Endothelial cell of umbilical vein (primary cell): ENCODE results near the gene TWF2. TPM values are rescaled to one million over a fixed set of nuclear protein-coding genes. Genes with fewer than 3 reads are reported as not detected.
A peak's percentile ranks its signal among the peaks of the same experiment; 100 is the strongest.

Source experiments
- BruUV-seq: library from RNA; stranded (reverse); fragments of 400-500 nt; replicated peaks from 2 replicates; lab custom pipeline; 2021; lab: Mats Ljungman, UMichigan
- CTCF ChIA-PET: fragments of 300-600, 350-600 bp; sonication (Branson Sonifier 250); formaldehyde crosslinking; loops from one replicate; lab custom pipeline; 2021; ENCODE audit warnings: antibody characterized with exemption, inconsistent platforms; lab: Charles Lee
- POLR2A ChIA-PET: fragments of 300-600, 350-600 bp; sonication (Branson Sonifier 250); formaldehyde crosslinking; loops from one replicate; lab custom pipeline; 2021; ENCODE audit warnings: antibody characterized with exemption, inconsistent platforms; lab: Charles Lee
- DNase-seq: peaks from one replicate; pipeline ENCODE4 v3.0.0-alpha.2; 2011; ENCODE audit warnings: low read depth, low spot score
- FAIRE-seq: peaks from 2 replicates; lab custom pipeline; 2011; peaks lifted over from hg19 to GRCh38; lab: Jason Lieb, UNC
- H2AFZ ChIP-seq: 2 replicates; pipeline ENCODE4 v1.6.0; 2012; ENCODE audit warnings: low read depth, low read length, control low read depth, inconsistent platforms
- H3K27ac ChIP-seq: 2 replicates; pipeline ENCODE4 v1.5.1; 2011; ENCODE audit warnings: low read depth, mild to moderate bottlenecking, control low read depth, low read length, moderate library complexity; ENCODE audit not compliant: insufficient read depth
- H3K27me3 ChIP-seq, 2 experiments: 2 replicates each; pipeline versions ENCODE4 v1.6.0 to v1.6.1; 2011; ENCODE audit warnings: low read length in 2 of 2, mixed read lengths in 1 of 2; ENCODE audit not compliant: control insufficient read depth in 2 of 2, insufficient read depth in 2 of 2
- H3K36me3 ChIP-seq, 2 experiments: 2 replicates in 1 of 2; 3 replicates in 1 of 2; pipeline ENCODE4 v1.5.1; 2011; ENCODE audit warnings: low read length in 2 of 2, mild to moderate bottlenecking in 1 of 2, moderate library complexity in 1 of 2; ENCODE audit not compliant: control insufficient read depth in 2 of 2, insufficient read depth in 2 of 2; ENCODE audit errors: extremely low read depth in 1 of 2
- H3K4me1 ChIP-seq: 3 replicates; pipeline ENCODE4 v1.5.1; 2011; ENCODE audit warnings: mild to moderate bottlenecking, low read length; ENCODE audit not compliant: control insufficient read depth, insufficient read depth; ENCODE audit errors: extremely low read depth
- H3K4me2 ChIP-seq: 2 replicates; pipeline ENCODE4 v1.6.1; 2011; ENCODE audit warnings: low read length, control low read depth, mixed read lengths; ENCODE audit not compliant: insufficient read depth
- H3K4me3 ChIP-seq, 3 experiments: fragments of 200-600 bp in 1 of 3; sonication (generic), shearing (Covaris generic) in 1 of 3; replicated peaks in 1 of 3; 2 replicates each; pipeline ENCODE4 v1.5.1; 2011 to 2016; ENCODE audit warnings: control low read depth in 3 of 3, low read length in 3 of 3, mild to moderate bottlenecking in 2 of 3, inconsistent platforms in 1 of 3, low read depth in 1 of 3, moderate library complexity in 1 of 3; ENCODE audit not compliant: insufficient read depth in 1 of 3
- H3K79me2 ChIP-seq: 2 replicates; pipeline ENCODE4 v1.6.0; 2012; ENCODE audit warnings: low read length, inconsistent platforms; ENCODE audit not compliant: control insufficient read depth, insufficient read depth
- H3K9ac ChIP-seq: replicated peaks from 2 replicates; pipeline ENCODE3; 2011; ENCODE audit warnings: low read length, control low read depth; ENCODE audit not compliant: insufficient read depth; ENCODE audit errors: extremely low read depth
- H3K9me1 ChIP-seq: replicated peaks from 3 replicates; pipeline ENCODE4 v1.6.0; 2011; ENCODE audit warnings: mild to moderate bottlenecking, low read length; ENCODE audit not compliant: control insufficient read depth, insufficient read depth; ENCODE audit errors: extremely low read depth
- H3K9me3 ChIP-seq: replicated peaks from 2 replicates; pipeline ENCODE4 v1.5.1; 2012; ENCODE audit warnings: low read length, inconsistent platforms; ENCODE audit not compliant: control insufficient read depth, insufficient read depth
- H4K20me1 ChIP-seq: replicated peaks from 2 replicates; pipeline ENCODE3; 2011; ENCODE audit warnings: mild to moderate bottlenecking, low read length; ENCODE audit not compliant: control insufficient read depth, insufficient read depth; ENCODE audit errors: extremely low read depth
- CTCF ChIP-seq, 2 donors: IDR thresholded peaks; 1 replicate in 1 of 2; 2 replicates in 1 of 2; pipeline ENCODE4 v1.5.1; 2011; ENCODE audit warnings: low read length in 2 of 2, mild to moderate bottlenecking in 2 of 2, moderate library complexity in 2 of 2, control low read depth in 1 of 2, inconsistent platforms in 1 of 2, low read depth in 1 of 2; ENCODE audit not compliant: insufficient read depth in 1 of 2; ENCODE audit errors: extremely low read depth in 1 of 2
- EZH2 ChIP-seq: IDR thresholded peaks from 2 replicates; pipeline ENCODE4 v1.6.1; 2012; ENCODE audit warnings: borderline replicate concordance, low read depth, mild to moderate bottlenecking, moderate library complexity, low read length, inconsistent platforms; ENCODE audit not compliant: severe bottlenecking
- GATA2 ChIP-seq: IDR thresholded peaks from 2 replicates; pipeline ENCODE4 v1.7.0; 2011; ENCODE audit warnings: low read depth, mild to moderate bottlenecking, moderate library complexity, mixed read lengths, low read length; ENCODE audit not compliant: insufficient read length, insufficient read depth
- JUN ChIP-seq: IDR thresholded peaks from 2 replicates; pipeline ENCODE4 v1.6.1; 2011; ENCODE audit warnings: borderline replicate concordance, low read depth; ENCODE audit not compliant: insufficient read length, insufficient read depth
- MAX ChIP-seq: IDR thresholded peaks from 2 replicates; pipeline ENCODE4 v1.6.1; 2011; ENCODE audit not compliant: insufficient read depth, insufficient read length
- MYC ChIP-seq: IDR thresholded peaks from one replicate; pipeline ENCODE4 v1.6.1; 2011; ENCODE audit warnings: mild to moderate bottlenecking, low read depth, low read length
- POLR2AphosphoS5 ChIP-seq: IDR thresholded peaks from 2 replicates; pipeline ENCODE4 v1.6.1; 2012; ENCODE audit warnings: low read depth, mild to moderate bottlenecking, control low read depth, low read length, moderate library complexity; ENCODE audit not compliant: insufficient read depth
- dilution Hi-C: fragments of 300-500 bp; cut with MboI; formaldehyde crosslinking; loops from one replicate; pipeline ENCODE4 v1.15.0; 2019; ENCODE audit warnings: low sequenced_read_pairs; ENCODE audit not compliant: extremely low pct_ligation_motif_present
- intact Hi-C: fragments of 100-400 bp; cut with micrococcal nuclease; formaldehyde crosslinking; loops from one replicate; pipeline ENCODE4 v1.10.0; 2022
- polyA plus RNA-seq, 4 experiments: library from polyadenylated mRNA; depleted of rRNA in 3 of 4; stranded (reverse) in 3 of 4; unstranded in 1 of 4; fragments of >200 nt; gene quantifications; 2 replicates each; pipeline versions ENCODE4 v1.2.1 to v1.2.3, GENCODE V29; 2011 to 2012; ENCODE audit warnings: missing spikeins in 1 of 4
- total RNA-seq: library from RNA; stranded (reverse); gene quantifications from 2 replicates; pipeline ENCODE4 v1.2.3, GENCODE V29; 2021

The TWF2 gene
- total and polyA plus RNA-seq, 2 donors (not counting 3 experiments of a cell fraction or from before 2014, with no cell fraction given): 82.9 to 134 TPM

GRCh38 chr3:52240059-52240885 is 1.3 kb upstream of the TWF2 start:
- BruUV-seq: no TSS peak
- H3K27me3 ChIP-seq: no peaks in the 10 kb centered on the region
- H4K20me1 ChIP-seq: no peaks in the 10 kb centered on the region
- H3K4me2 ChIP-seq: peak overlapping the region; percentile 49
- ChIA-PET POLR2A (interaction anchor here (0.8 kb wide), 1 partner anchor 39 kb away, joined by 3 read pairs; no protein-coding TSS in a partner anchor), CTCF (interaction anchor here (0.6 to 7.3 kb wide), 11 partner anchors 8 to 99 kb away, joined by 3 to 104 read pairs (median 4); partner anchors contain the start of genes GLYCTK, TLR9 and WDR82)
- H3K36me3 ChIP-seq: no peaks in the 10 kb centered on the region
- H3K4me1 ChIP-seq: peaks cover 34% of the 10 kb centered on the region
- no peak overlapping the region for H3K9ac ChIP-seq
- no peaks in the 10 kb centered on the region for H3K9me3 ChIP-seq
- H3K27ac ChIP-seq: no peak overlapping the region
- no peak overlapping the region for H2AFZ ChIP-seq
- intact Hi-C loops (no loop called here), dilution Hi-C loops (no loop called here)
- peak overlapping the region in 1 of 3 experiments; percentile 54 for H3K4me3 ChIP-seq
- TF ChIP-seq JUN (no peak), CTCF (IDR thresholded peaks at IDR 0.05; ENCODE audit: extremely low read depth in 1 of 2, insufficient read depth in 1 of 2, low read depth in 1 of 2, low read length in 2 of 2) (no peak), GATA2 (no peak), EZH2 (no peak), POLR2AphosphoS5 (no peak), MAX (no peak), MYC (no peak)
- H3K9me1 ChIP-seq: no peaks in the 10 kb centered on the region
- FAIRE-seq (no peak), DNase-seq (no peak)
- peaks cover 34% of the 10 kb centered on the region for H3K79me2 ChIP-seq
